Osteocyte (in vitro differentiated cells): ENCODE data around the gene PGRMC1. TPM values are rescaled to one million over a fixed set of nuclear protein-coding genes. Genes with fewer than 3 reads are reported as not detected.

Experiments used
- DNase-seq: peaks from one replicate; pipeline ENCODE4 v3.0.0; 2021; ENCODE audit warnings: mixed read lengths; ENCODE audit not compliant: unreplicated experiment; ENCODE audit errors: extremely low spot score
- H3K27ac Mint-ChIP-seq: one replicate; pipeline ENCODE4 v1.8.0; 2021; ENCODE audit warnings: mild to moderate bottlenecking, mixed read lengths; ENCODE audit not compliant: unreplicated experiment
- H3K27me3 Mint-ChIP-seq: one replicate; pipeline ENCODE4 v1.8.0; 2021; ENCODE audit warnings: mixed read lengths; ENCODE audit not compliant: unreplicated experiment
- H3K36me3 Mint-ChIP-seq: one replicate; pipeline ENCODE4 v1.8.0; 2021; ENCODE audit warnings: mixed read lengths; ENCODE audit not compliant: unreplicated experiment
- H3K4me1 Mint-ChIP-seq: one replicate; pipeline ENCODE4 v1.8.0; 2021; ENCODE audit warnings: mixed read lengths; ENCODE audit not compliant: unreplicated experiment
- H3K4me3 Mint-ChIP-seq: one replicate; pipeline ENCODE4 v1.8.0; 2021; ENCODE audit warnings: mild to moderate bottlenecking, moderate library complexity, mixed read lengths; ENCODE audit not compliant: unreplicated experiment
- H3K9me3 Mint-ChIP-seq: one replicate; pipeline ENCODE4 v1.8.0; 2021; ENCODE audit warnings: mixed read lengths; ENCODE audit not compliant: unreplicated experiment
- CTCF ChIP-seq: fragments of 200-600 bp; sonication (generic); IDR thresholded peaks from 2 replicates; pipeline ENCODE4 v1.5.0; 2021; ENCODE audit warnings: antibody characterized with exemption, mild to moderate bottlenecking, moderate library complexity
- total RNA-seq: library from RNA; stranded (reverse); gene quantifications from 2 replicates; pipeline ENCODE4 v1.2.1, GENCODE V29; 2021

Gene PGRMC1
- total RNA-seq, 1 donor from 2014 or later, result 61.9 TPM

- H3K27me3 Mint-ChIP-seq, result no peaks in the 10 kb centered on the region
- TF ChIP-seq CTCF, result no peak
- peaks cover 6% of the 10 kb centered on the region for H3K9me3 Mint-ChIP-seq
- H3K4me1 Mint-ChIP-seq, result peaks cover 22% of the 10 kb centered on the region
- H3K4me3 Mint-ChIP-seq, result no peak overlapping the region
- no peak for DNase-seq
- H3K27ac Mint-ChIP-seq, result peak overlapping the region; percentile 54
- H3K36me3 Mint-ChIP-seq, result peaks cover 5% of the 10 kb centered on the region
Observed at GRCh38 chrX:119240356-119240755, 4.3 kb downstream of the PGRMC1 start.

- no peaks in the 10 kb centered on the region for H3K4me1 Mint-ChIP-seq
- H3K9me3 Mint-ChIP-seq, result peaks cover under 1% of the 10 kb centered on the region
- TF ChIP-seq CTCF, result no peak
- H3K36me3 Mint-ChIP-seq, result peaks cover 2% of the 10 kb centered on the region
- H3K4me3 Mint-ChIP-seq, result no peak overlapping the region
- DNase-seq, result no peak
- no peaks in the 10 kb centered on the region for H3K27me3 Mint-ChIP-seq
- no peak overlapping the region for H3K27ac Mint-ChIP-seq
Observed at GRCh38 chrX:119247702-119248101, 11.6 kb downstream of the PGRMC1 start.

GRCh38 chrX:119249891-119250290, 13.8 kb downstream of the PGRMC1 start:
- no peak for DNase-seq
- Mint-ChIP-seq H3K4me1 (no peaks in the 10 kb centered on the region), H3K4me3 (no peak overlapping the region), H3K27me3 (peaks cover 4% of the 10 kb centered on the region), H3K27ac (no peak overlapping the region), H3K9me3 (peaks cover 8% of the 10 kb centered on the region), H3K36me3 (peaks cover under 1% of the 10 kb centered on the region)
- TF ChIP-seq CTCF, result no peak

- Mint-ChIP-seq H3K36me3 (no peaks in the 10 kb centered on the region), H3K4me1 (no peaks in the 10 kb centered on the region), H3K27me3 (peaks cover 4% of the 10 kb centered on the region), H3K27ac (no peak overlapping the region), H3K9me3 (peaks cover 8% of the 10 kb centered on the region), H3K4me3 (no peak overlapping the region)
- no peak for TF ChIP-seq CTCF
- DNase-seq, result no peak
Observed at GRCh38 chrX:119251386-119251785, 15.3 kb downstream of the PGRMC1 start.

GRCh38 chrX:119252716-119253115, 16.6 kb downstream of the PGRMC1 start:
- Mint-ChIP-seq H3K36me3 (no peaks in the 10 kb centered on the region), H3K27ac (no peak overlapping the region), H3K4me3 (no peak overlapping the region), H3K4me1 (no peaks in the 10 kb centered on the region), H3K27me3 (peaks cover 12% of the 10 kb centered on the region), H3K9me3 (peaks cover 8% of the 10 kb centered on the region)
- no peak for DNase-seq
- TF ChIP-seq CTCF, result no peak
